Neural progenitor cell (in vitro differentiated cells): Measurements from ENCODE around the gene RPL32. TPM values are rescaled to one million over a fixed set of nuclear protein-coding genes. Genes with fewer than 3 reads are reported as not detected.
A peak's percentile ranks its signal among the peaks of the same experiment; 100 is the strongest.

ENCODE experiments used
- DNase-seq: peaks from one replicate; pipeline ENCODE4 v3.0.0-alpha.2; 2016; ENCODE audit warnings: low spot score
- H2AFZ ChIP-seq: fragments of 200-600 bp; sonication (generic); replicated peaks from 2 replicates; pipeline ENCODE4 v1.6.1; 2016; ENCODE audit warnings: antibody characterized with exemption
- H3F3A ChIP-seq: fragments of 200-600 bp; sonication (generic); 2 replicates; pipeline ENCODE4 v1.6.1; 2016; ENCODE audit warnings: antibody characterized with exemption, low read depth
- H3K27ac ChIP-seq: fragments of 200-600 bp; sonication (generic); 2 replicates; pipeline ENCODE4 v1.5.1; 2016; ENCODE audit warnings: mild to moderate bottlenecking
- H3K27me3 ChIP-seq: fragments of 200-600 bp; sonication (generic); 2 replicates; pipeline ENCODE4 v1.6.1; 2016; ENCODE audit warnings: mild to moderate bottlenecking, moderate library complexity
- H3K36me3 ChIP-seq: fragments of 200-600 bp; sonication (generic); 2 replicates; pipeline ENCODE4 v1.5.1; 2016
- H3K4me1 ChIP-seq: fragments of 200-600 bp; sonication (generic); 2 replicates; pipeline ENCODE4 v1.6.1; 2016; ENCODE audit warnings: mixed run types
- H3K4me2 ChIP-seq: fragments of 200-600 bp; sonication (generic); 2 replicates; pipeline ENCODE4 v1.6.1; 2016
- H3K4me3 ChIP-seq: fragments of 200-600 bp; sonication (generic); 2 replicates; pipeline ENCODE4 v1.5.1; 2016
- H3K79me2 ChIP-seq: fragments of 200-600 bp; sonication (generic); 2 replicates; pipeline ENCODE4 v1.6.1; 2016; ENCODE audit warnings: low read depth
- H3K9ac ChIP-seq: fragments of 200-600 bp; sonication (generic); 2 replicates; pipeline ENCODE4 v1.6.1; 2016
- H3K9me3 ChIP-seq: fragments of 200-600 bp; sonication (generic); 2 replicates; pipeline ENCODE4 v1.5.1; 2016; ENCODE audit warnings: low read depth
- H4K20me1 ChIP-seq: fragments of 200-600 bp; sonication (generic); 2 replicates; pipeline ENCODE4 v1.6.1; 2016; ENCODE audit warnings: low read depth
- H3K27ac Mint-ChIP-seq: 3 replicates; pipeline ENCODE4 v1.8.0; 2021; ENCODE audit warnings: mixed read lengths
- H3K27me3 Mint-ChIP-seq: 2 replicates; pipeline ENCODE4 v1.8.0; 2022; ENCODE audit warnings: low read depth, mild to moderate bottlenecking, inconsistent platforms, moderate library complexity, mixed read lengths; ENCODE audit not compliant: insufficient read depth
- H3K36me3 Mint-ChIP-seq: 3 replicates; pipeline ENCODE4 v1.8.0; 2021; ENCODE audit warnings: mixed read lengths
- H3K4me1 Mint-ChIP-seq: 3 replicates; pipeline ENCODE4 v1.8.0; 2021; ENCODE audit warnings: mixed read lengths
- H3K4me3 Mint-ChIP-seq: 3 replicates; pipeline ENCODE4 v1.8.0; 2021; ENCODE audit warnings: mild to moderate bottlenecking, moderate library complexity, mixed read lengths
- H3K9me3 Mint-ChIP-seq: 3 replicates; pipeline ENCODE4 v1.8.0; 2020; ENCODE audit warnings: mixed read lengths
- CTCF ChIP-seq: fragments of 200-600 bp; sonication (generic); IDR thresholded peaks from 2 replicates; pipeline ENCODE4 v1.5.1; 2017; ENCODE audit warnings: antibody characterized with exemption, mild to moderate bottlenecking
- EZH2 ChIP-seq: fragments of 200-600 bp; sonication (generic); IDR thresholded peaks from 2 replicates; pipeline ENCODE4 v1.6.1; 2017; ENCODE audit warnings: antibody characterized with exemption, mild to moderate bottlenecking, moderate library complexity
- EZH2phosphoT487 ChIP-seq: fragments of 200-600 bp; sonication (generic); IDR thresholded peaks from 2 replicates; pipeline ENCODE4 v1.6.1; 2017; ENCODE audit warnings: antibody characterized with exemption
- total RNA-seq: library from RNA; depleted of rRNA; stranded (reverse); fragments of >200 nt; gene quantifications from 2 replicates; pipeline ENCODE4 v1.2.3, GENCODE V29; 2015; ENCODE audit warnings: low replicate concordance

RPL32 gene
- total RNA-seq, 1 donor from 2014 or later, result 2,309 TPM

GRCh38 chr3:12830785-12831156 is 10.6 kb downstream of the RPL32 start:
- H3K4me1 ChIP-seq, result no peaks in the 10 kb centered on the region
- H3K36me3 Mint-ChIP-seq, result peaks cover 21% of the 10 kb centered on the region
- H3K9me3 ChIP-seq, result no peaks in the 10 kb centered on the region
- H3K9ac ChIP-seq, result no peak overlapping the region
- H3K4me3 ChIP-seq, result no peak overlapping the region
- H3K4me2 ChIP-seq, result no peak overlapping the region
- TF ChIP-seq EZH2 (no peak), CTCF (peak; percentile 24), EZH2phosphoT487 (no peak)
- peaks cover 7% of the 10 kb centered on the region for H3K27me3 Mint-ChIP-seq
- no peaks in the 10 kb centered on the region for H3K79me2 ChIP-seq
- no peaks in the 10 kb centered on the region for H3K27me3 ChIP-seq
- H3F3A ChIP-seq, result peaks cover 61% of the 10 kb centered on the region
- H2AFZ ChIP-seq, result no peak overlapping the region
- H3K4me1 Mint-ChIP-seq, result no peaks in the 10 kb centered on the region
- H3K27ac Mint-ChIP-seq, result no peak overlapping the region
- no peak for DNase-seq
- H4K20me1 ChIP-seq, result peaks cover 31% of the 10 kb centered on the region
- no peaks in the 10 kb centered on the region for H3K36me3 ChIP-seq
- no peaks in the 10 kb centered on the region for H3K9me3 Mint-ChIP-seq
- no peak overlapping the region for H3K4me3 Mint-ChIP-seq
- no peak overlapping the region for H3K27ac ChIP-seq

GRCh38 chr3:12829886-12830784 is 11.2 kb downstream of the RPL32 start:
- Mint-ChIP-seq H3K9me3 (no peaks in the 10 kb centered on the region), H3K27me3 (peaks cover 7% of the 10 kb centered on the region), H3K27ac (no peak overlapping the region), H3K36me3 (peaks cover 17% of the 10 kb centered on the region), H3K4me3 (no peak overlapping the region), H3K4me1 (no peaks in the 10 kb centered on the region)
- Histone ChIP-seq H4K20me1 (peaks cover 24% of the 10 kb centered on the region), H3K9ac (no peak overlapping the region), H3K4me3 (no peak overlapping the region), H3K79me2 (no peaks in the 10 kb centered on the region), H3K4me1 (no peaks in the 10 kb centered on the region), H3F3A (peaks cover 57% of the 10 kb centered on the region), H3K4me2 (no peak overlapping the region), H3K27ac (no peak overlapping the region), H3K36me3 (no peaks in the 10 kb centered on the region), H3K9me3 (no peaks in the 10 kb centered on the region), H3K27me3 (no peaks in the 10 kb centered on the region), H2AFZ (no peak overlapping the region)
- DNase-seq, result no peak
- no peak for TF ChIP-seq EZH2phosphoT487

GRCh38 chr3:12829404-12829803 is 12.0 kb downstream of the RPL32 start:
- H3K4me1 ChIP-seq, result no peaks in the 10 kb centered on the region
- Mint-ChIP-seq H3K4me1 (no peaks in the 10 kb centered on the region), H3K4me3 (no peak overlapping the region), H3K36me3 (peaks cover 17% of the 10 kb centered on the region), H3K27me3 (peaks cover 7% of the 10 kb centered on the region), H3K27ac (no peak overlapping the region), H3K9me3 (no peaks in the 10 kb centered on the region)
- no peak overlapping the region for H3K4me2 ChIP-seq
- H4K20me1 ChIP-seq, result peaks cover 18% of the 10 kb centered on the region
- no peak overlapping the region for H3K4me3 ChIP-seq
- TF ChIP-seq CTCF, result no peak
- H3K79me2 ChIP-seq, result no peaks in the 10 kb centered on the region
- no peak overlapping the region for H3K27ac ChIP-seq
- no peak overlapping the region for H2AFZ ChIP-seq
- H3K9ac ChIP-seq, result no peak overlapping the region
- H3K36me3 ChIP-seq, result no peaks in the 10 kb centered on the region
- DNase-seq, result no peak
- peaks cover 49% of the 10 kb centered on the region for H3F3A ChIP-seq
- no peaks in the 10 kb centered on the region for H3K9me3 ChIP-seq
- no peaks in the 10 kb centered on the region for H3K27me3 ChIP-seq

GRCh38 chr3:12828751-12829150 is 12.6 kb downstream of the RPL32 start:
- no peaks in the 10 kb centered on the region for H3K27me3 ChIP-seq
- peaks cover 43% of the 10 kb centered on the region for H3F3A ChIP-seq
- Mint-ChIP-seq H3K36me3 (peaks cover 13% of the 10 kb centered on the region), H3K9me3 (no peaks in the 10 kb centered on the region), H3K4me1 (no peaks in the 10 kb centered on the region), H3K27me3 (peaks cover 2% of the 10 kb centered on the region), H3K27ac (no peak overlapping the region), H3K4me3 (no peak overlapping the region)
- TF ChIP-seq CTCF, result no peak
- TF ChIP-seq EZH2phosphoT487, result no peak
- TF ChIP-seq EZH2, result no peak
- H3K4me2 ChIP-seq, result no peak overlapping the region
- no peak overlapping the region for H3K9ac ChIP-seq
- no peaks in the 10 kb centered on the region for H3K36me3 ChIP-seq
- no peaks in the 10 kb centered on the region for H3K9me3 ChIP-seq
- DNase-seq, result no peak
- H3K79me2 ChIP-seq, result no peaks in the 10 kb centered on the region
- no peak overlapping the region for H3K27ac ChIP-seq
- H3K4me3 ChIP-seq, result no peak overlapping the region
- H2AFZ ChIP-seq, result no peak overlapping the region
- H4K20me1 ChIP-seq, result peaks cover 11% of the 10 kb centered on the region
- H3K4me1 ChIP-seq, result no peaks in the 10 kb centered on the region
